Activated CD8-positive, alpha-beta T cell treated with anti-CD3 and anti-CD28 coated beads for 36 hours (primary cell): ENCODE data around the gene RABGEF1. TPM values are rescaled to one million over a fixed set of nuclear protein-coding genes. Genes with fewer than 3 reads are reported as not detected.
"Not testable (repeated sequence)": the region's sequence is repeated elsewhere in the genome, so short reads cannot be mapped to it uniquely, and the experiment has no call there.

Source experiments
- ATAC-seq: fragments of 200-7000 bp; cut with Tn5 transposase; one replicate; pipeline ENCODE4 v1.10.0; 2021; ENCODE audit warnings: mild to moderate bottlenecking, moderate library complexity
- CTCF ChIA-PET: fragments of 350-600 bp; sonication (Branson Sonifier 250); formaldehyde crosslinking; loops from one replicate; lab custom pipeline; 2021; ENCODE audit warnings: antibody characterized with exemption; lab: Charles Lee
- POLR2A ChIA-PET: fragments of 350-600 bp; sonication (Branson Sonifier 250); formaldehyde crosslinking; loops from one replicate; lab custom pipeline; 2021; ENCODE audit warnings: antibody characterized with exemption; lab: Charles Lee
- DNase-seq: peaks from one replicate; pipeline ENCODE4 v3.0.0-alpha.2; 2020
- H3K27ac Mint-ChIP-seq: one replicate; pipeline ENCODE4 v1.8.0; 2021; ENCODE audit warnings: mild to moderate bottlenecking, mixed read lengths
- H3K27me3 Mint-ChIP-seq: one replicate; pipeline ENCODE4 v1.8.0; 2021; ENCODE audit warnings: mixed read lengths
- H3K36me3 Mint-ChIP-seq: one replicate; pipeline ENCODE4 v1.8.0; 2021; ENCODE audit warnings: low read depth, mixed read lengths
- H3K4me1 Mint-ChIP-seq: one replicate; pipeline ENCODE4 v1.8.0; 2021; ENCODE audit warnings: low read depth, mixed read lengths
- H3K4me3 Mint-ChIP-seq: one replicate; pipeline ENCODE4 v1.8.0; 2021; ENCODE audit warnings: mild to moderate bottlenecking, moderate library complexity, mixed read lengths
- H3K9me3 Mint-ChIP-seq: one replicate; pipeline ENCODE4 v1.8.0; 2021; ENCODE audit warnings: mixed read lengths
- intact Hi-C: fragments of 100-400 bp; cut with micrococcal nuclease; formaldehyde crosslinking; loops from one replicate; pipeline ENCODE4 v1.10.0; 2022
- total RNA-seq, 2 experiments: library from RNA; stranded (reverse); gene quantifications; one replicate each; pipeline ENCODE4 v1.2.3, GENCODE V29; 2021
- TF ChIP-seq, protein P1 (sequence below): fragments of 200-600 bp; IDR thresholded peaks from one replicate; pipeline ENCODE4 v1.8.0; 2022; ENCODE audit warnings: antibody characterized with exemption, mild to moderate bottlenecking

RABGEF1 gene
- total RNA-seq, 2 experiments from 2014 or later: 17.5 to 19.2 TPM

DNA sequence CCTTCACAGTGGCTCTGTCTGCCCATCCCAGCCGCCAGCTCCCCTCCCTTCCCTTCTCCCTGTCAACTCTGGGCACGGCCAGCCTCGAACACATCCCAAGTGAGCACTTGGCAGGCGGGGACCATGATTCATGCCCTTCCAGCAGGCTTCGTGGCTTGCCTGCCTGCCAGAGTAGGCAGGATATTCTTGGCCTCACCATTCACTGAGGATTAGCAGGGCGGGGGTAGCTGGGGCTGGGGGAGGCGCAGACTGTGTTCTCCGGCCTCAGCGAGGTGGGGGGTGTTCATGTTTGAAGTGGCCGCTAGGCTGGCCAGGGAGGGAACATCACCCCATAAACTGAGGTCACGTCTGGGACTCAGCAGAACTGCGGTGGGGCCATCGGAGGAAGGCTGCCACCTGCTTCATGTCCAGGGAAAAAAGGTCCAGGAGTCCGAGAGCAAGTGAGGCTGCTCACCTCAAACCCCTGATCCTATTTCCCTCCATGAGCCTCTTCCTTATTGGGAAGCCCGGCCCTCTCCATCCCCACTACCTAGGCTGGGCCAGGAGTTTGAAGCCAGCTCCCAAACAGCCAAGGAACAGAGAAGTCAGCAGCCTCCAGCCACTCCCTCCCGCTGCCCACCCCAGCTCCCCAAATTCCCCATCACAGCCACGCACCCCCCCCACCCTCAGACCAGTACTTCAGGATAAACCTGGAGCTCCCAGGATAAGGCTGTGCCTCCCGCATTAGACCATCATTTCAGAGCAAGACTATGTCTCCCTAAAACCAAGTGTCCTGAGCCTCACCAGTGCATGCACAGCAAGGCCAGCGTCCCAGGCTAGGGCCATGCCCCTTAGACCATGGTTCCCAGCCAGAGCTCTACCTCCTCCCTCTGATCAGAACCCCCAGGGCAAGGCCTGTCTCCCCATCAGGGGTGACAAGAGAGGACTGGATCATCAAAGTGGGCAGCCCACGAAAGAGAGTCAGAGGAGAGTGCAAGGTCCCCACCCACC, 42.8 kb upstream of the RABGEF1 start:
- ChIA-PET CTCF (no interaction called here), POLR2A (no interaction called here)
- Mint-ChIP-seq H3K36me3 (no peaks in the 10 kb centered on the region), H3K27ac (no peak overlapping the region), H3K4me1 (no peaks in the 10 kb centered on the region), H3K27me3 (no peaks in the 10 kb centered on the region), H3K9me3 (no peaks in the 10 kb centered on the region), H3K4me3 (no peak overlapping the region)
- ATAC-seq (no peak), DNase-seq (no peak)
- TF ChIP-seq, protein P1, sequence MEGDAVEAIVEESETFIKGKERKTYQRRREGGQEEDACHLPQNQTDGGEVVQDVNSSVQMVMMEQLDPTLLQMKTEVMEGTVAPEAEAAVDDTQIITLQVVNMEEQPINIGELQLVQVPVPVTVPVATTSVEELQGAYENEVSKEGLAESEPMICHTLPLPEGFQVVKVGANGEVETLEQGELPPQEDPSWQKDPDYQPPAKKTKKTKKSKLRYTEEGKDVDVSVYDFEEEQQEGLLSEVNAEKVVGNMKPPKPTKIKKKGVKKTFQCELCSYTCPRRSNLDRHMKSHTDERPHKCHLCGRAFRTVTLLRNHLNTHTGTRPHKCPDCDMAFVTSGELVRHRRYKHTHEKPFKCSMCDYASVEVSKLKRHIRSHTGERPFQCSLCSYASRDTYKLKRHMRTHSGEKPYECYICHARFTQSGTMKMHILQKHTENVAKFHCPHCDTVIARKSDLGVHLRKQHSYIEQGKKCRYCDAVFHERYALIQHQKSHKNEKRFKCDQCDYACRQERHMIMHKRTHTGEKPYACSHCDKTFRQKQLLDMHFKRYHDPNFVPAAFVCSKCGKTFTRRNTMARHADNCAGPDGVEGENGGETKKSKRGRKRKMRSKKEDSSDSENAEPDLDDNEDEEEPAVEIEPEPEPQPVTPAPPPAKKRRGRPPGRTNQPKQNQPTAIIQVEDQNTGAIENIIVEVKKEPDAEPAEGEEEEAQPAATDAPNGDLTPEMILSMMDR: no peak
- intact Hi-C loops: no loop called here

DNA sequence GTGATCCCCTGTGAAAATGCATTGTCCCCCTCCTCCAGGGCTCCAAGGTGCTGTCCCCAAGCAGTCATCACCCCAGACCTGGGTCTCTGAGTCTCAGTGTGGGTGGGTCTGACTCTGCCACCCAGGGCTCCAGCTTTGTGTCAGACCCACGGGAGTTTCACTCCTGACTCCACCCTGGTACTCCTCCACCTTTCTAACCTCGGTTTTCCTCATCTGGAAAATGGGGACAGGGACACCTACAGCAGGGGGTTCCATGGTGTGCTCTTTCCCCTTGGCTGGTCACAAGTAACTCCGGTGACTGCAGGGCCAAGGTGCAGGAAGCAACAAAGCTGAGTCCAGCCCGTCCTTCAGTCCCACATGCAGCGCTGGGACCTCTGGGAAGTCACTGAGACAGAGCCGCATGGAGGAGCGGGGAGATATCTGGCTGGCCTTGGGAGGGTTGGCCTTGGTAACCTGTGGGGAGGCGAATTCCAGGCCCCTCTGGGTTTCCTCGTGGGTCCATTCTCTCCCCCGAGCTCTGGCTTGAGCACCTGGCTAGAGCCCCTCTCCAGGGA, 41.8 kb upstream of the RABGEF1 start:
- POLR2A ChIA-PET: no interaction called here
- H3K27ac Mint-ChIP-seq: no peak overlapping the region
- CTCF ChIA-PET: no interaction called here
- no peaks in the 10 kb centered on the region for H3K27me3 Mint-ChIP-seq
- no peaks in the 10 kb centered on the region for H3K4me1 Mint-ChIP-seq
- no peaks in the 10 kb centered on the region for H3K9me3 Mint-ChIP-seq
- DNase-seq: no peak
- no peaks in the 10 kb centered on the region for H3K36me3 Mint-ChIP-seq
- TF ChIP-seq, protein P1: no peak
- no peak overlapping the region for H3K4me3 Mint-ChIP-seq
- ATAC-seq: no peak
- intact Hi-C loops: no loop called here

DNA sequence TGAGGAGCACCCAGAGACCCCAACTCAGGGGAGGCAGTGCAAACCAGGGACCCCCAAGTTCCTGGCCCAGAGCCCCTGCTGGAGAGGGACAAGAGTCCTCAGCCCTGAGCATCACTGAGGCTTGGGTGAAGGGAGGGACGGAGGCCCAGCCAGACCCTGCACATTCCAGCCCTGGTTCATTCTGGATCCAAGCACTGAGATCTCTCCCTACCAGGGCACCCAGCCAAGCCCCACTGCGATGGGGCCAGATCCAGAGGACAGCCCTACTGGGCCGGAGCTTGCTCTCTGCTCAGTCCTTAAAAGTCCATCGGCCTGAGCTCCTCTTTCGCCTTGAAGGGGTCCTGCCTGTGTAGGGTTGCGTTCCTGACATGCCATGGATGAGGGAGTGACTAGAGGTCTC, 40.5 kb upstream of the RABGEF1 start:
- Mint-ChIP-seq H3K4me3 (no peak overlapping the region), H3K36me3 (no peaks in the 10 kb centered on the region), H3K27me3 (no peaks in the 10 kb centered on the region), H3K9me3 (no peaks in the 10 kb centered on the region), H3K4me1 (no peaks in the 10 kb centered on the region), H3K27ac (no peak overlapping the region)
- intact Hi-C loops: no loop called here
- TF ChIP-seq, protein P1: no peak
- DNase-seq: no peak
- POLR2A ChIA-PET: no interaction called here
- CTCF ChIA-PET: no interaction called here
- no peak for ATAC-seq

DNA sequence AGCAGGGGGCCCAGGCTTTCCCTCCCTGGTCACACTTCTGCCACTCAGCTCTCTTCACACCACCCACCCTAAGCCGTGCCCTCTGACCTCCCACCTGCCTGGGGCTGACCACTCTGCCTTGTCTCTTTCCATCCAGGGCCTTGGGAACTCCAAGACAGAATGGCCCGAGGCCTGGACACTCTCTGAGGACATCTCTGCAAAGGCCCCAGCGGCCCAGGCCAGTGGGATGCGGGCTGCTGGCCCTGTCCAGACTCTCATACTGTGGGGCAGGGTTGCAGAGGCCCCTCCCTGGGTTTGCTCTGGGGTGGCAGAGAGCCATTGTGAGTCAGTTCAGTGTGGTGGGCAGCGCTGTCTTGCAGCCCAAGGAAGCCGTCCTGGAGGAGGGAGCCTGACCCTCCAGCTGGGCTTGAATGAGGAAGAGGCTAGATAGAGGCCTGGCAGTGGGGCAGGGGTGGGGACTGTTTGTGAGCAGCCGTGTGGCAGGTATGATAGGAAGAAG, 39.9 kb upstream of the RABGEF1 start:
- intact Hi-C loops: no loop called here
- H3K9me3 Mint-ChIP-seq: no peaks in the 10 kb centered on the region
- no peaks in the 10 kb centered on the region for H3K4me1 Mint-ChIP-seq
- ATAC-seq (no peak), DNase-seq (no peak)
- H3K27me3 Mint-ChIP-seq: no peaks in the 10 kb centered on the region
- POLR2A ChIA-PET: no interaction called here
- TF ChIP-seq, protein P1: no peak
- no peak overlapping the region for H3K4me3 Mint-ChIP-seq
- CTCF ChIA-PET: no interaction called here
- H3K27ac Mint-ChIP-seq: no peak overlapping the region
- H3K36me3 Mint-ChIP-seq: no peaks in the 10 kb centered on the region

DNA sequence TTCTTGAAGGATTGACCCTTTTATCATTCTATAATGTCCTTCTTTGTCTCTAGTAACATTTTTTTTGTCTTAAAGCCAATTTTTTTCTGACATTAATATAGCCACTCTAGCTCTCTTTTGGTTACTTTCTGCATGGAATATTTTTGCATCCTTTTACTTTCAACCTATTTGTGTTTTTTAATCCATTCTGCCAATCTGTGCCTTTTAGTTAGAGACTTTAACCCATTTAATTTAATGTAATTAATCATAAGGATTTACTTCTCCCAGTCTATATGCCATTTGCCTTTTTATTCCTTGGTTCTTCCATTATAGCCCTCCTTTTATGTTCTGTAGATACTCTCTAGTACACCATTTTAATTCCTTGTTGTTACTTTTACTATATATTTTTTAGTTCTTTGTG, 32.7 kb upstream of the RABGEF1 start:
- Mint-ChIP-seq H3K36me3 (peaks cover 5% of the 10 kb centered on the region), H3K4me1 (no peaks in the 10 kb centered on the region), H3K9me3 (no peaks in the 10 kb centered on the region), H3K27me3 (no peaks in the 10 kb centered on the region), H3K4me3 (no peak overlapping the region), H3K27ac (no peak overlapping the region)
- POLR2A ChIA-PET: no interaction called here
- DNase-seq (no peak), ATAC-seq (no peak)
- CTCF ChIA-PET: no interaction called here
- intact Hi-C loops: no loop called here
- TF ChIP-seq, protein P1: no peak

DNA sequence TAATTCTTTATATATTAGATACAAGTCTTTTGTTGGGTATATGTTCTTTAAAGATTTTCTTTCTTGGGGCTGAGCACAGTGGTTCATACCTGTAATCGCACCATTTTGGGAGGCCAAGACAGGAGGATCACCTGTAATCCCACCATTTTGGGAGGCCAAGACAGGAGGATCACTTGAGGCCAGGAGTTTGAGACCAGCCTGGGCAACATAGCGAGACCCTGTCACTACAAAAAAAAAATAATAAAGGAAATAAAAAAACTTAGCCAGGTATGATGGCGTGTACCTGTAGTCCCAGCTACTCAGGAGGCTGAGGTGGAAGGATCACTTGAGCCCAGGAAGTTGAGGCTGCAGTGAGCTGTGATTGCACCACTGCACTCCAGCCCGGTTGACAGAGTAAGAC, 29.8 kb upstream of the RABGEF1 start:
- H3K27ac Mint-ChIP-seq, H3K27me3 Mint-ChIP-seq, ATAC-seq, H3K4me3 Mint-ChIP-seq, DNase-seq, H3K9me3 Mint-ChIP-seq, intact Hi-C loops, CTCF ChIA-PET, H3K4me1 Mint-ChIP-seq, POLR2A ChIA-PET: not testable (repeated sequence)
- H3K36me3 Mint-ChIP-seq: peaks cover 21% of the 10 kb centered on the region
